ENCODE data around the gene UPK3B.
"Not testable (repeated sequence)": the region's sequence is repeated elsewhere in the genome, so short reads cannot be mapped to it uniquely, and the experiment has no call there.

DNA sequence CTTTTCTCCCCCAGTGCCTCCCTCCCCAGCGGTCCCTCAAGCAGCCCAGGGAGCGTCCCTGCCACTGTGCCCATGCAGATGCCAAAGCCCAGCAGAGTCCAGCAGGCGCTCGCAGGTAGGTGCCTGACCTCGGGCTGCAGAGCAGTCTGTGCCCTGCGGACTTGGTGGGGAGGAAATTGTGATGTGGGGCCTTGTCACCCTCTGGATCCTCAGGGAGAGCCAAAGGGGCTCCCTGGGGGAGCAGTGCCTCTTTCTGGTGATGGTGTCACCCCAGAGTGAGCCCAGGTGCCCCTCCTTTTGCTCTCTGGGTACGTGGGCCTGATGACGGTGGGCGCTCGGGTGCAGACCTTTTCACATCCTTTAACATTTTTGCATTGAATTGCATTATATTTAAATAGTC is 18.2 kb upstream of the UPK3B start:
- not testable (repeated sequence) for TF ChIP-seq CTCF (IDR thresholded peaks at IDR 0.05; ENCODE audit: insufficient read depth, low read depth, low read length); EZH2 (IDR thresholded peaks at IDR 0.05; ENCODE audit: insufficient read depth, low read length)

Measured in astrocyte (in vitro differentiated cells and primary cell).